Activated naive CD8-positive, alpha-beta T cell (primary cell): ENCODE results near the gene ATXN7L1.
A peak's percentile ranks its signal among the peaks of the same experiment; 100 is the strongest.
"Not testable (repeated sequence)": the region's sequence is repeated elsewhere in the genome, so short reads cannot be mapped to it uniquely, and the experiment has no call there.

Source experiments
- H3K27ac Mint-ChIP-seq: one replicate; pipeline ENCODE4 v1.8.0; 2021; ENCODE audit warnings: mixed read lengths
- H3K27me3 Mint-ChIP-seq: one replicate; pipeline ENCODE4 v1.8.0; 2021; ENCODE audit warnings: mixed read lengths
- H3K36me3 Mint-ChIP-seq: one replicate; pipeline ENCODE4 v1.8.0; 2021; ENCODE audit warnings: mixed read lengths
- H3K4me1 Mint-ChIP-seq: one replicate; pipeline ENCODE4 v1.8.0; 2021; ENCODE audit warnings: low read depth, mixed read lengths
- H3K4me3 Mint-ChIP-seq: one replicate; pipeline ENCODE4 v1.8.0; 2021; ENCODE audit warnings: mild to moderate bottlenecking, mixed read lengths
- H3K9me3 Mint-ChIP-seq: one replicate; pipeline ENCODE4 v1.8.0; 2021; ENCODE audit warnings: low read depth, mixed read lengths

ATXN7L1 gene

DNA sequence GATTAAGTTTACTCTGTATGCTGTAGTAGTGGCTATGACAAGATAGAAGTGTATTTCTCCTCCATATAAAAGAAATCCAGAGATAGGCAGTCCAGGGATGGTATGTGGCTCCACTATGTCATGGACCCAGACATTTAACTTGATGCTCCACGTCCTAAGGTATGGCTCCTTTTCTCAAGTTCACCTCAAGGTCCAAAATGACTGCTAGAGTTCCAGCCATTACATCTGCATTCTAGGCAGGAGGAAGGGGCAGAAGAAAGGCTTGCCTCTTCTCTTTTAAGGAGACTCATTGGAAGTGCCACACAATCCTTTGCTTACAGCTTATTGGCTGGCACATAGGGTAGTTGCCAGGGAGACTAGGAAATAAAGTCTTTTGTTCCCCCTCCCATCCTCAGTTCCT, 27.7 kb upstream of the ATXN7L1 start:
- peaks cover 2% of the 10 kb centered on the region for H3K36me3 Mint-ChIP-seq
- no peak overlapping the region for H3K27ac Mint-ChIP-seq
- no peaks in the 10 kb centered on the region for H3K4me1 Mint-ChIP-seq
- no peaks in the 10 kb centered on the region for H3K27me3 Mint-ChIP-seq
- no peaks in the 10 kb centered on the region for H3K9me3 Mint-ChIP-seq
- no peak overlapping the region for H3K4me3 Mint-ChIP-seq

DNA sequence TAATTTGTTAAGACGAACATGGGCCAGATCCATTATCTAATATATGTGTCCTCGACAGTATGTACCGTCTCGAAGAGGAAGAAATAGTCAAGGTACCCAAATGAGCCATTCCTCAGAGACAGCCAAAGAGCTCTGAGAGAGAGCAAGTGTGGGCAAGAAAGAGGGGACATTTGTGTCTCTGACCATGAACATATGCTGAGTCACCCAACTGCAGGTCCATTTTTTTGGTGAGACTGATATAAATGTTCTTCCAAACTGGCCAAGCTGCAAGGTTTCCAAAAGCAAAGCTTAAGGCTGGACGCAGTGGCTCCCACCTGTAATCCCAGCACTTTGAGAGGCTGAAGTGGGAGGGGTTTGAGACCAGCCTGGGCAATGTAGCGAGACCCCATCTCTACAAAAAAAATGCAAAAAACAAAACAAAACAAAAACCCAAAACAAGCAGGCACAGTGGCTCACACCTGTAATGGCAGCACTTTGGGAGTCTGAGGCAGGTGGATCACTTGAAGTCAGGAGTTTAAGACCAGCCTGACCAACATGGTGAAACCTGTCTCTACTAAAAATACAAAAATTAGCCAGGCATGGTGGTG, 26.0 kb upstream of the ATXN7L1 start:
- H3K4me1 Mint-ChIP-seq: peaks cover 8% of the 10 kb centered on the region
- H3K9me3 Mint-ChIP-seq: no peaks in the 10 kb centered on the region
- no peaks in the 10 kb centered on the region for H3K27me3 Mint-ChIP-seq

DNA sequence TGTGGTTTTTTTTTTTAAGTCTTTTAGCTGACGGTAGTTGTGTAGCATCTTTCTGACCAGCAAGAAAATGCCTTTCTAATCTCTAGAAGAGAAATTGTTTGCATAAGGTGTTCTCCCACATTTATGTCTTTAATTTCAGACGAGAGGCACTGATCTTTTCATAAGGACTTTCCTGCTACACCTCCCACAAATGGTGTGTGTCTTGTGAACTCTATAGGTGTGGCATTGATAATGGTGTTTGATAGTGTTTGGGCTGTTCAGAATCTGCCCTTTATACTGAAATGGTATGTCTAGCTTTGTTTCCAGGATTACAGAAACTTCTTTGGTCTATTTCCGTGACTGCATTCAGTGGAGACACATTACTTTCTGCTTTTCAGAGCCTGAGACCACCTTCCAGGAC, 21.6 kb upstream of the ATXN7L1 start:
- no peak overlapping the region for H3K4me3 Mint-ChIP-seq
- no peaks in the 10 kb centered on the region for H3K9me3 Mint-ChIP-seq
- H3K27me3 Mint-ChIP-seq: no peaks in the 10 kb centered on the region
- H3K36me3 Mint-ChIP-seq: peaks cover 9% of the 10 kb centered on the region
- H3K27ac Mint-ChIP-seq: no peak overlapping the region
- peaks cover 20% of the 10 kb centered on the region for H3K4me1 Mint-ChIP-seq

More for the DNA sequence above, 26.0 kb upstream of the ATXN7L1 start:
- Mint-ChIP-seq H3K4me3 (no peak overlapping the region), H3K36me3 (peaks cover 5% of the 10 kb centered on the region), H3K27ac (no peak overlapping the region)

DNA sequence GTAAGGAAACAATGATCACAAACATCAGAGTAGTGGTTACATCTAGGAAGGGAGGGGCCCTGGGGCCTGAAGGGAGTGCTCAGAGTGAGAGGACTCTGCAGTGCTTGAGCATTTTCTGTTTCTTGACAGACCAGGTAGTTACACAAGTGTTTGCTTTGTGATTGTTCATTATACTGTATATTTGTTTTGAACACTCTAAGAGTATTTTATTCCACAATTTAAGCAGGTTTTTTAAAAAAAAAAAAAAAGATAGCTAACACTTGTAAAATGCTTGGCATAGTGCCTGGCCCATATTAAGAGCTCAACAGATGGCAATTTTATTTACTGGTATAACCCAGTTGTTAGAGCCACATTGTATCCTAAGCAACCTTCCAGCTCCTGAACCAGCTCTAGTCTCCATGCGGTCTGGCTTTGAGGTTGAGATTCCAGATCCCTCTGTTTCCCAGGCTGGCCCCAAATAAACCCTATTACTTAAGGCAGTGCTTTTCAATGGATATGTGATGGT, 20.1 kb upstream of the ATXN7L1 start:
- H3K4me1 Mint-ChIP-seq: peaks cover 22% of the 10 kb centered on the region
- H3K36me3 Mint-ChIP-seq: peaks cover 17% of the 10 kb centered on the region
- no peak overlapping the region for H3K27ac Mint-ChIP-seq
- no peak overlapping the region for H3K4me3 Mint-ChIP-seq
- no peaks in the 10 kb centered on the region for H3K9me3 Mint-ChIP-seq
- H3K27me3 Mint-ChIP-seq: no peaks in the 10 kb centered on the region

DNA sequence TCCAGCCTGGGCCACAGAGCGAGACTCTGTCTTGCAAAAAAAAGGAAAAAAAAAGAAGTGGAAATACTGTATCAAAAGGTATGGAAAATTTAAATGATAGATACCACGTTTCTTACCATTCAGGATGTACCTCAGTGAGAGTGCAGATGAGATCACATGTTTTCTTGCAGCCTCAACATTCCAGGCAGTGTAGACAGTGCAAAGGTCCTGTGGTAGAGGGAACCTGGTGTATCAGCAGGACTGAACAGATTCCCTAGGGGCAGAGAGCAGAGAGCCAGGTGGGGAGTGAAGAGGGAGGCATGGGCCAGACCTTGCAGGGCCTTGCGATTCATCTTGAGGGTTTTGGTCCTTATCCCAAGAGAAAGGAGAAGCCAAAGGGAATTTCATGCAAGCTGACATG, 17.7 kb upstream of the ATXN7L1 start:
- H3K4me3 Mint-ChIP-seq: no peak overlapping the region
- peaks cover 40% of the 10 kb centered on the region for H3K4me1 Mint-ChIP-seq
- H3K36me3 Mint-ChIP-seq: peaks cover 15% of the 10 kb centered on the region
- H3K27ac Mint-ChIP-seq: no peak overlapping the region
- no peaks in the 10 kb centered on the region for H3K9me3 Mint-ChIP-seq
- H3K27me3 Mint-ChIP-seq: no peaks in the 10 kb centered on the region

DNA sequence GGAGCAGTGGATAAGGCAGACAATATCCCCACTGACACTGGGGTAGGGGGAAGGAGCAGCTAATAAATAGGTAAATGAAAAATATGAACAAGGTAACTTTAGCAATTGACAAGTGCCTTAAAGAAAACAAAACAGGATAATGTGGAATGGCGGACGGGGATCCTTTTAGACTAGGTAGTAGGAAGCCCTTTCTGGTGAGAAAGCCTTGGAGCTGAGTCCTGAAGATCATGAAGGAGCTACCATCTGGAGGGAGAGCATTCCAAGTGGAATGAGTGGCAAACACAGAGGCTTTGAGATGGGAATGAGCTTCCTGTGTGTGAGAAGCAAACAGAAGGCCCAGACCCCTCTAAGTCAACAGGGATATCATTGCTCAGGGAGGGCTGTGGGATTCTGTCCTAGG, 16.0 kb upstream of the ATXN7L1 start:
- peaks cover 12% of the 10 kb centered on the region for H3K36me3 Mint-ChIP-seq
- peaks cover 35% of the 10 kb centered on the region for H3K4me1 Mint-ChIP-seq
- H3K27ac Mint-ChIP-seq: no peak overlapping the region

DNA sequence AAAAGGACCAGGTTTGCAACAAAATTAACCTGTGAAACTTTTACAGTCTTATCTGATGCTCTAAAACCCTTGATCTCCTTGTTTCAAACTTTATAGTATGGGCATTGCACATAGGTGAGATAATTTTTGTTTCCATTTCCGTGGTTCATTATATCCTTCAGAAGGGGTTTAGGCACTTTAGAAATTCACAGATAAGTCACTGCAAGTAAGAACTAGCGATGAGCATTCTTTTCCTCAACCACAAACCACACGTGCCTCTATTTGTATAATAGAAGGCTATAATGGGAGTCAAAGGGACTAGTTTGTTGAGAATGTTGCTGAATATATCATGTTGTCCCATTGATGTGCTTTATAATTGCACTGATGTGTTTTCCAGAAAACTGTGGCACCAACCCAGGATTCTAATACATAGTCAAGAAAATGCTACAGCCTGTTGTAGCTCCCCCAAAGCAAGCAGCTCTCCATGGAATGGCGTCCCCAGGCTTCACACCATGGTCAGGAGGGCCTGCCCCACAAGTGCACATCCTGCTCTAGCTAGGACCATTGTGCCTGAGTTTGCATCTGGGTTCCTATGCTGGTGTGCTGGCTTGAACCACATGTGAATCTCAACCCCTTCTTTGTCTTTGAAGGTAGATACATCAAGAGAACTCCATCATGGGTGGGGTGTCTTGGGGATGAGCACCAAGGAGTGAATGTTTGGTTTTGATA, 14.0 kb upstream of the ATXN7L1 start:
- Mint-ChIP-seq H3K36me3 (peaks cover 14% of the 10 kb centered on the region), H3K4me3 (peak overlapping the region; percentile 32), H3K9me3 (no peaks in the 10 kb centered on the region), H3K4me1 (peaks cover 37% of the 10 kb centered on the region), H3K27ac (peak overlapping the region; percentile 81), H3K27me3 (no peaks in the 10 kb centered on the region)

More for the DNA sequence above, 16.0 kb upstream of the ATXN7L1 start:
- H3K4me3 Mint-ChIP-seq: no peak overlapping the region
- H3K27me3 Mint-ChIP-seq: no peaks in the 10 kb centered on the region
- no peaks in the 10 kb centered on the region for H3K9me3 Mint-ChIP-seq

DNA sequence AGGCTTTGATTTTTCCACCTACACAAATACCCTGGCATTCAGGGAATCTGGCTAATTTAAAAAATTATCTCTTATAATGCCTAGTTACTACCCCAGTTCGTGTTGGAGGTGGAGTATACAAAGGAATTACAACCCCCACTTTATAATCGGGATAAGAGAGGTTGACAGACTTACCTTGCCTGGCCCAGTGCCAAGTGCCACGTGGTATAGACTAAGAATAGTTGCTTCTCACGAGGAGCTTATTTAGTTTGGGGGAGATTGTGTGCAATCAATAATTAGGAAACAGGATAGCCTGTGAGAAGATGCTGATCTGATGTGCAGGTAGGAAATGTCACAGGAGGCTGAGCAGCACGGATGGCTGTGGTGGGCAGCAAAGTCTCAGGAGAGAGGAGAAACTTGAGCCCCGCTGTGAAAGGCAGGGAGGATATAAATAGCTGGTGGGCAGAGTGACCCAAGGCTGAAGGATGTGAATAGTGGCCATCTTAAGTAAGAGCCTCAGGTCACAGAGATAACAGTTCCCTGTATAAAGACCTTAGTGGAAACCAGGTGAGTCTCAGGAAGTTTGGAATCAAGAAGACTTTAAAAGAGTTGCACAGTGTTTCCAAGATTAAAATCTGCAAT, 11.3 kb upstream of the ATXN7L1 start:
- no peaks in the 10 kb centered on the region for H3K9me3 Mint-ChIP-seq
- H3K27ac Mint-ChIP-seq: no peak overlapping the region
- H3K36me3 Mint-ChIP-seq: peaks cover 10% of the 10 kb centered on the region
- H3K4me3 Mint-ChIP-seq: no peak overlapping the region
- peaks cover 48% of the 10 kb centered on the region for H3K4me1 Mint-ChIP-seq
- no peaks in the 10 kb centered on the region for H3K27me3 Mint-ChIP-seq

DNA sequence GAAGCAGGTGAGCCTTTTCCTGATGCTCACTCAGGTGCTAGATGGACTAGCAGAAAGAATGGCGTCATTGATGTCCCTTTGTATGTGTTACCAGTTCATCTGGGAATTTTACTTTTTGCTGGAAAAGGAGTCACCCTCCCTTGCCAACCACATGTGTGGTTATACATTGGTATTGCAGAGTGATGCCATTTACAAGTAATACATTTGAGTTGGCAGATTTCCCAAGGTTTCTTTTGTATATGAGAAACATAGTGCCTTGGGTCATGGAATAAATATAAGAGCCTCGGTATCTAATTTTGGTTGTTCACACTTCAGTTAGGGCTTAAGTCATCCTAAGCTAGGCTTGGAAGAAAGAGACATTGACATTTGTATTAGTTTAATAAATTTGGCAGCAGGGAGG, 10.4 kb upstream of the ATXN7L1 start:
- Mint-ChIP-seq H3K27me3 (no peaks in the 10 kb centered on the region), H3K9me3 (no peaks in the 10 kb centered on the region), H3K4me3 (no peak overlapping the region), H3K27ac (no peak overlapping the region), H3K4me1 (peaks cover 48% of the 10 kb centered on the region), H3K36me3 (peaks cover 3% of the 10 kb centered on the region)

DNA sequence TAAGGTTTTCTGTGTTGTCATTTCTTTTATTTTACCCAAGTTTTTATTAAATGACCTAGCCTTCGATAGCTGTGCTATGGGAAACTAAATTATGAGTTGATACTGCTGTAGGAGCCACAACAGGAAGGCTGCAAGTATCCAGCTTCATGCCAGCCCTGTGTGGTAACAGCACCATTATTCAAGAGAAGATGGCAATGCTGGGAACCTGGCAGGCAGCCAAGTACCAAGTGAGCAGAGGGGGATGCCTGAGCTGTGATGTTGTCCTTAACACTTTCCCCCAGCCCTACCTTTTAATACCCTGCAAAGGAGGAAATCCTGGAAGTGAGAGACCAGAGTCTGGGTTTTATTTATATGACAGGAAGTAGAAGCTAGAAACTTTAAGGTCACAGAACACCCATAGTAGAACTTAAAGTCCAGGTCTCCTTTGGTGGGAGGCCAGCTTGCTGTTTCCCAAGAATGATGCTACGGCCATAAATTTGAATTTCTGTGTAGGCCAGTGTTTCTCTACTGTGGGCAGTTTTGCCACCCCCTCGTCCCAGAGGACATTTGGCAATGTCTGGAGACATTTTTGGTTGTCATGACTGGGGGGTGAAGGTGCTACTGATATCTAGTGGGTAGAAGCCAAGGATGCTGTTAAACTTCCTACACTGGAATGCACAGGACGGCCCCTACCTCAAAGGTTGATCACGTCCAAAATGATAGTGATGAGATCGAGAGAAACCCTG, 9.2 kb upstream of the ATXN7L1 start:
- H3K27me3 Mint-ChIP-seq: no peaks in the 10 kb centered on the region
- peak overlapping the region; percentile 34 for H3K27ac Mint-ChIP-seq
- H3K4me3 Mint-ChIP-seq: no peak overlapping the region
- peaks cover 2% of the 10 kb centered on the region for H3K36me3 Mint-ChIP-seq
- peaks cover 42% of the 10 kb centered on the region for H3K4me1 Mint-ChIP-seq
- H3K9me3 Mint-ChIP-seq: no peaks in the 10 kb centered on the region

DNA sequence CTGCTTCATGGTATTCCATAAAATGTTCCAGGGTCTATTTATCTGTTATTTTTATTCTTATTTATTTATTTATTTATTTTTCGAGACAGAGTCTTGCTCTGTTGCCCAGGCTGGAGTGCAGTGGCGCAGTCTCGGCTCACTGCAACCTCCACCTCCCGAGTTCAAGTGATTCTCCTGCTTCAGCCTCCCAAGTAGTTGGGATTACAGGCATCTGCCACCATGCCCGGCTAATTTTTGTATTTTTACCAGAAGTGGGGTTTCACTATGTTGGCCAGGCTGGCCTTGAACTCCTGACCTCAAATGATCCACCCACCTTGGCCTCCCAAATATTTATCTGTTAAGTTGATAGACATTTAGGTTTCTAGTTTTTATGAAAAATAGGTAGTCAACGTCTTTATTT, 6.8 kb upstream of the ATXN7L1 start:
- H3K27me3 Mint-ChIP-seq, H3K27ac Mint-ChIP-seq, H3K9me3 Mint-ChIP-seq, H3K36me3 Mint-ChIP-seq, H3K4me3 Mint-ChIP-seq: not testable (repeated sequence)
- peaks cover 53% of the 10 kb centered on the region for H3K4me1 Mint-ChIP-seq

DNA sequence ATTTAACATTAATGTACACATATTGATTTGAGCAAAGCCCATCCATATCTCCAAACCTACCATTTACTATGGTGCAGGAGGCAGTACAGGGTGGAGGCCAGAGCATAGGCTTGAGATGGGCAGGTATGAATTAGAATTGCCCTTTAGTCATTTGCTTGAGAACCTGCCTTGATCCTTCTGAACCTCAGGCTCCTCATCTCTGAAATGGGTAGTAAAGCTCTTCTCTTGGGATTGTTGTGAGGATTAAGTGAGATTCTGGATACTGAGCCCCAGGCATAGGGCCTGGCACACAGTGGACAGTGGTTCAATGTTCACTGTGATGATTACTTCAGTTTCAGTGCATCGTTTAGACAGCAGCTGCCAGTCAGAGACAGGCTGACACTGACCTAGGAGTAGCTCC, 5.0 kb upstream of the ATXN7L1 start:
- peaks cover 57% of the 10 kb centered on the region for H3K4me1 Mint-ChIP-seq
- H3K27ac Mint-ChIP-seq: no peak overlapping the region
- H3K36me3 Mint-ChIP-seq: no peaks in the 10 kb centered on the region
- H3K27me3 Mint-ChIP-seq: no peaks in the 10 kb centered on the region
- H3K4me3 Mint-ChIP-seq: no peak overlapping the region
- H3K9me3 Mint-ChIP-seq: no peaks in the 10 kb centered on the region

DNA sequence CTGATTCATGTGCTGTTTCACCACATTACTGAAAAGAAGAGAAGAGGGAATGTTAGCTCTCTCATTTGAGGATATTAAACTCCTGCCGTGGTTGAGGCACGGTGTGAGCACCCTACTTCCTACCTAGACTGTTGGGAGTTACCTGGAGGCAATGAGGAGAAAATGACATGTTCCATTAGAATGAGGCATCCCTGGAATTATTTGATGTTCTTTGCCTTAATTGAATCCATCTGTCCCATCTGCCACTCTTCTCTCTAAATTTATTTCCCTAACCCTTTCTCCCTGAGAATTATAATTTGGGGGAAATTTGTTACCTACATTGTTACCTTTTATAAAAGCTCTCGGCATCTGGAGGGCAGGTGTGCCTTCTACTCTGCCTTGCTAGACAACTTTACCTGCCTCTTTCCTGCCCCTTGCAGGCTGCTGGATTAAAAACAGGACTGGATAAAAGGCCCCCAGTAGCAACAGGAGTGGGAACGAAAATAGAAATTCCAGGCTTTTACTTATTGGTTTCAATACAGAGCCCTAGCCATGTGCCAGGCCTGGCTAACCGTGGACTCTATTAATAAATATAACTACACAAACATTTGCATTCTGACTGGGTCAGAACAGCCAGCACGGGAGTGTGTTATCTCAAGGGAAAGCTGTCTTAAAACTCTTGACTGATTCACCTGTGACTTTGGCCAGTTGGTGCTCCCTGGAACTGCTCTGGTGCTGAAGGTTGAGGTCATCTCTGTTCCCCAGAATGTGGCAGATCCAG, 4.4 kb upstream of the ATXN7L1 start:
- Mint-ChIP-seq H3K4me3 (no peak overlapping the region), H3K36me3 (no peaks in the 10 kb centered on the region), H3K9me3 (no peaks in the 10 kb centered on the region), H3K27me3 (no peaks in the 10 kb centered on the region), H3K27ac (peak overlapping the region; percentile 23), H3K4me1 (peaks cover 57% of the 10 kb centered on the region)

DNA sequence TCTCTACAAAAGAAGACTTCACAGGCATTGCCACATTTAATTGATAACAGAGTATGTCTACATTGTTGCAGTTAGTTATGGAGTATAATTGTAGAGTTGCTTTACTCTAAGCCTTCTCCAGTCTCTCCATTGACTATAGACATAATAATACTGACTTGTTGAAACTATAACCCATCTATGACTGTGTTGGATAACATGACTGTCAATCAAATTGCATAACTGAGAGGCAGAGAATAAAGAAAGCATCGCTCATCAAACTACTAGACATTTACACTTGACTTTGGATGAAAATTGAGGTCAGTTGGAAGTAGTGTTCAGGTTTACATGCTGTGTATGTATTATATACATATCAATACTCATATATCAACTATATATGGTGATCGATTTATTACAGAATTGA, 3.4 kb upstream of the ATXN7L1 start:
- no peaks in the 10 kb centered on the region for H3K27me3 Mint-ChIP-seq
- H3K27ac Mint-ChIP-seq: no peak overlapping the region
- peaks cover 57% of the 10 kb centered on the region for H3K4me1 Mint-ChIP-seq
- H3K9me3 Mint-ChIP-seq: no peaks in the 10 kb centered on the region
- H3K4me3 Mint-ChIP-seq: no peak overlapping the region
- H3K36me3 Mint-ChIP-seq: no peaks in the 10 kb centered on the region
